ENCODE data around the gene TBC1D9B.

GRCh38 chr5:179828756-179829421 lies 78.8 kb downstream of the TBC1D9B start:
- no peak for TF ChIP-seq CTCF (IDR thresholded peaks at IDR 0.05; ENCODE audit: low read depth, low read length)
- no peak for TF ChIP-seq EZH2phosphoT487 (IDR thresholded peaks at IDR 0.05; ENCODE audit: low read depth)
